ENCODE data around the gene FOXF2.
"Not testable (repeated sequence)": the region's sequence is repeated elsewhere in the genome, so short reads cannot be mapped to it uniquely, and the experiment has no call there.

The FOXF2 gene

DNA sequence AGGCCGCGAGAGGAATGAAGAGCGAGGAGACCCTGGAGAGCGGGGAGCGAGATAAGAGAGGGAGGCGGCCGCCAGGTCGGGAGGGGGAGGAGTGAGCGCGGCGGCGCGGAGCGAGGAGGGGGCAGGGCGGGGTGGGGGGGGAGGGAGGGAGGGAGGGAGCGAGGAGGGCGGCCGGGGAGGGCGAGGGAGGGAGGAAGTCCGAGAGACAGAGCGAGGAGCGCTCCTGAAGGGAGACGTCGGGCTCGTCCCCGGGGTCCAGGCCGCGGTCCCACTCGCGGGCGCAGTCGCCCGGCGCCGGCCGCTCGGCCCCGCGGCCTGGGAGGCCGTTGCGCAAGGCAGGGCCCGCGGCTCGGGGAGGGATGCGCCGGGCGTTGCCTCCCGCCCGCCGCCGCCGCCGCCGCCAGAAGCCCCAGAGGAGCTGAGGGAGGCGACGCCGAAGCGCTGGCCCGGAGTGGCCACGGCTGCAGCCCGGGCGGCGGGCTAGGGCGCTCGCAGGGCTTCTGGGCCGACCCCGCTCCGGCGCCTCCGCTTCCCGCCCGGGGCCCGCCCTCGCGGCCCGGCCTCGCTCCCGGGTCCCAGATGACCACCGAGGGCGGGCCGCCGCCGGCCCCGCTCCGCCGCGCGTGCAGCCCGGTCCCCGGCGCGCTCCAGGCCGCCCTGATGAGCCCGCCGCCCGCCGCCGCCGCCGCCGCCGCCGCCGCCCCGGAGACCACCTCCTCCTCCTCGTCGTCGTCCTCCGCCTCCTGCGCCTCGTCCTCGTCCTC lies at the start of gene FOXF2:
FOXF2 (plus strand) TSS at position 208 of the 764 bp plus-strand sequence; CDS start at position 580, 372 bp downstream.
- no peak for DNase-seq

DNA sequence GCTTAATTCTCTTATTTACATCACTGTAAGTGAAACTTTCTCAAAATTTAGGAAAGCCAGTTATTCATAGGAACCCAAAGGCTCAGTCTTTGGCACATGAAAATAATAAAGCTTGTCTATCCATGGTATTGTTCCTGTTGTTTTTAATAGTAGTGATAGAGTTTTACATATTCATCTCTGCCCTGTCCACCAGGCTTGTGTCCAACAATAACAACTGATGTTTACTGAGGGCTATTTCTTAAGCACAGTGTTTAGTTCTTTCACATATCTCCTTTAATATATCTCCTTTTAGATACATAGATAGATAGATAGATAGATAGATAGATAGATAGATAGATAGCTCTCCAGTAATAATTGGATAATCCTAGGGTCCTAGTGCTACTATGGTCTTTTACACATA lies 43.3 kb upstream of the FOXF2 start:
- DNase-seq: no peak

DNA sequence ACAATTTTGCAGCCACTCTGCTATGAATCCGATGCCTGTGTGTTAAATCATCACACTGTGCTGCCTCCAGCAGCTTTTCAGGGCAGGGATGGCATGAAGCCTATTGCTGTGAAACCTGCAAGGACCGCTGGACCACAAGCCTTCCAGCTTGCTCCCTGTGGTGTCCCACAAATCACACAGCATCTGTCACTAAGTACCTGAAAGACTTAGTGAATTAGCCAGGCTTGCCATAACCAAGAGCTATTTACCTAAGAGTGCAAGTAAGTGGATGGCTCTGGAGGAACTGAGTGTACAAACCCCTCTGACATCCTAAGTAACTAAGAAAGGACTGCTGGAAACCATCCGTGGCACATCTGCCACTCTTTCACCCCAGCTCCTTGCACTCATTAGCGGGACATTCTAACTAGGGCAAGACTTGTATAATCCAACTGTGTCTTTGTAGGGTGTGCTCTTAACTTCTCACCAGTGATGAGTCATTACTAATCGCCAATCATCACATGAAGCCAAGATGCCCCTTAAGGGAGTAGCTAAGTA lies 42.8 kb upstream of the FOXF2 start:
- DNase-seq: no peak

DNA sequence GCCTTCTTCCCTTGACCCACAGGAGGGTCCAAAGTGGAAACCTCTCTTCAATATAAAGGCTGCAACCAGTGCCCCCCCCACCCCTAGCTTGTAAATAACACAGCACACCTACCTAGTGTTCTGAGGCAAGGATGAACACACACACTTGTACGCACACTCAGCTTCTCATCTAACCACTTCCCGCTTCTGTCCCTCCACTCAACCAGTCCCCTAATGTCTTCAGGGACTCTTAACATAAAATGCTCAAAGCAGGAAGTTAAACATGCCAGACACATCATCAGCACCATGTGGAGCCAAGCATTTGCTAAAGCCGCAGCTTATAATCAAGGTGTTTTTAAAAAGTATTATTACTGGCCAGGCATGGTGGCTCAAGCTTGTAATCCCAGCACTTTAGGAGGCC lies 42.2 kb upstream of the FOXF2 start:
- no peak for DNase-seq

DNA sequence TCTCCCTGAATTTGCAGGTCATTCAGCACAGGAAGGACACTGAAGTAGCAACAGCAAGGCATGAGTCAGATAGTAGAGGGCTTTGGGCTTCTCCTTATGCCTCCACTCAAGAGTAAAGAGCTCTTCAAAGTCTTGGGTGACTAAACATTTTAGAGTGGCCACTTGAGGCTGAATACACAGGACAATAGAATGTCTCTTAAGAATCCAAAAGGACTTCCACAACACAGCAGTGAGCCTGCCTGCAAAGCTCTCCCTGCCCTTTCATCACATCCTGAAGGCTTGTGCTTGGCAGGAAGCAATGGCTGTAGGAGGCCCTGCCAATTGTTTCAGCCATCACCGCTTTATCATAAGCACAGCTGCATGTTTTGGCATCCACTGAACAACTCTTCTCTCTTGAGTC lies 40.7 kb upstream of the FOXF2 start:
- no peak for DNase-seq

DNA sequence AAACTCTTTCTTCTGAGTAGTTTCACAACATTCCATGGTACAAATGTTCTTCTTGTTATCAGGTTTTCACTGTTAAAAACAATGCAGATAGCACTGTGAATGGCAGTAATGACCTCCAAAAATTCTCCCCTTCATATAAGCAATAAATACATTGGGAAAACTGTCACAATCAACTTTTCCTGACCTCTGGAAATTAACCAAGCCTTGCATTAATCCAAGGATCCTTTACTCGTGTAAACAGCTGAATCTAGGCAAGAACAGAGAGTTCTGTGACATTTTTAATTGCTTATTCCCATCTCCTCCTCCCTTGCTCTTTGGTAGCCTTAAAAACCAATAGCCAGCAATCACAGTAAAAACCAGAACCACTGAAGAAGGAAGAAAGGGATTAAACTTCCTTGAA lies 39.7 kb upstream of the FOXF2 start:
- DNase-seq: no peak

DNA sequence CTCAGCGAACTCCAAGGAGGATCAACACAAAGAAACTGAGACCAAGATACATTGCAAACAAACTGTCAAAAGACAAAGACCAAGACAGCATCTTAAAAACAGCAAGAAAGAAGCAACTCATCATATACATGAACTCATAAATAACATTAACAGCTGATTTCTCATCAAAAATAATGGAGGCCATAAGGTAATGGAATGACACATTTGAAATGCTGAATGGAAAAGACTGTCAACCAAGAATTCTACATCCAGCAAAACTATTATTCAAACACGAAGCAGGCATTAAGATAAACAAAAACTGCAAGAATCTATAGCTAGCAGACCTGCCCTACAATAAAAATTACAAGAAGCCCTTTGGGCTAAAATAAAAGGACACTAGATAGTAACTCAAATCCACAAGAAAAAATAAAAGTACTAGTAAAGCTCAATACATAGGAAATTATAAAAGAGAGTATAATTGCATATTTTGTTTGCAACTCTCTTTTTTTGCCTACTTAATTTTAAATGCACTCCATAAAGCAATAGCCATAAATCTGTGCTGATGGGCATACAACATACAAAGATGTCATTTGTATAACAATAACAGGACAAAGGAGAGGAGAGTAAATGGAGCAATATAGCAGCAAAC lies 37.9 kb upstream of the FOXF2 start:
- DNase-seq: no peak

DNA sequence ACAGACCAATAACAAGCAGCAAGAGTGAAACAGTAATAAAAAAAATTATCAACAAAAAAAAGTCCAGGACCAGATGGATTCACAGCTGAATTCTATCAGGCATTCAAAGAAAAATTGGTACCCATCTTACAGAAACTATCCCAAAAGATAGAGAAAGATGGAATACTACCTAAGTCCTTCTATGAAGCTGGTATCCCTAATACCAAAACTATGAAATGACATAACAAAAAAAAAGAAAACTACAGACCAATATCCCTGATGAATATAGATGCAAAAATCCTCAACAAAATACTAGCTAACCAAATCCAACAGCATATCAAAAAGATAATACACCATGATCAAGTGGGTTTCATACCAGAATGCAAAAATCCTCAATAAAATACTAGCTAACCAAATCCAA lies 34.3 kb upstream of the FOXF2 start:
- not testable (repeated sequence) for DNase-seq

DNA sequence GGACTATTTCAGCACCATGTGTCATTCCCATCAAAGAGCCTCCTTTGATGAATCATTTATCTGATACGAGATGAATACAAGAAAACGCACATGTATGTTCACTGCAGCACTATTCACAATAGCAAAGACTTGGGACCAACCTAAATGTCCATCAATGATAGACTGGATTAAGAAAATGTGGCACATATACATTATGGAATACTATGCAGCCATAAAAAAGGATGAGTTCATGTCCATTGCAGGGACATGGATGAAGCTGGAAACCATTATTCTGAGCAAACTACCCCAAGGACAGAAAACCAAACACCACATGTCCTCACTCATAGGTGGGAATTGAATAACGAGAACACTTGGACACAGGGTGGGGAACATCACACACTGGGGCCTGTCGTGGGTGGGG lies 27.7 kb upstream of the FOXF2 start:
- DNase-seq: not testable (repeated sequence)

DNA sequence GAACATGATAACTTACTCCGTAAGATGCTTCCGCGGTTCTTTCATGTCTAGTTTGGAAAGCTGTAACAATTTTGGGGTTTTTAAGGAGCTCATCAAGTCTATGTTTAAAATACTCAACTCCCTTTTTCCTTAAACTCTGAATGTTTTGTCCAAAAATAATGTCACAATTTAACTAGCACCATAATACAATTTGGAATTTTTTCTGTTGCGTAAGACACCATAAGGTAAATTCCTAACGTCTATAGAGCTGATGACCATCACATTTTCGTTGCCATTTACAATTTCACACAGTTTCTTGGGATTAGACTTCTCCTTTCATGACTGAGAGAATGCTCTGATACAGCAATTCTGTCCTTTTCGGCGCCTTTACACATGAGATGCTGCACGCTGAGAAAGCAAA lies 26.7 kb upstream of the FOXF2 start:
- no peak for DNase-seq

DNA sequence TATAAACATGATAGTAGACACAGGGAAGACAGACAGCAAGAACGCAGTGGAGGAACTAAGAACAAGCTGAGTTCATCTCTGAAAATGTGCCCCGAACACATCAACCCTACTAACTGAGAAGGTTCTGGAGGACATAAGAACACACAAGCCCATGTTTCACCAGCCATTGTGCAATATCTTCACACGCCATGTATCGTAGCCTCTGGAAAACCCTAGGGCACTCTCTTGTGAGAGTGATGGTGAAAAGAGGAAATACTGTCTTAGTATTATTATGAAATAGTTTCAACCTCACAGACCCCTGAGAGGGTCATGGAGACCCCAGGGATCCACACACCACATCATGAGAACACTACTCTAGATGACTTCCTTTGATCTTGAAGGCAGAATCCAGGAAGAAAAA lies 26.1 kb upstream of the FOXF2 start:
- no peak for DNase-seq

DNA sequence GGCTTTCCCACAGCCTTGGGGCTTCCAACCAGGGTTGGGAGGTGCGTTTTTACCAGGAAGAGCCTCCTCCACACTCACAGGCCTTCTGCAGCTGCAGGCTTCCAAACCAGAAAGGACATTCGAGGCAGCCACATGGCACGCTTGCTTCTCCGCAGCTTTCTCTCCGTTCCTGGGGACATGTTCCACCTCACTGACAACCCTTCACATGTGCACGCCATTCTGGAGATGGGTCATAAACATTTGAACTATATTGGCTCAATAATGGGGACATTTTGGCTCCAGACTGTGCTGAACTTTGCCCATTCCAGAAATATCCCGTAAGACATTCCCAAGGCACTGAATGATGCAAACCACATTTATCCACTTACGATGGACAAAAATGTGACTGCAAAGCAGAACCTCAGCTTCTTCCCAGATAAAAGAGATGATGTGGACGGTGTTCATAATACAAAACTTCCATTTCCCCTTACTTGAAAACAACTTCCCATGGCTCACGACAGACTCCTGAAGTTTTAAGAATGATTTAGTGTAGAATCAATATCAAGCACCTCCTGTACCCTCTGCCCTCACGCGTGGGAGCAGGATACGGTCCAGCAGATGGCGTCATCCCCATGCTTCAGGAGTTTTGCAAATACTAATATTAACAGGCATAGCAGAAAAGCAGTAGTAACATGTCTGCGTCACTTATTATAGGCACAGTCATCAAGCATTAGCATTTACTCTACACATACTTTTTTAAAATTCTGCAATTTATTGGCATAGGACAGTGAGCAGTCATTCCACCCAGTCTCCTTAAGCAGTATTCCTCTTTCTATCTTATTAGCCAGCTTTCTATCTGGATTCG lies 25.4 kb upstream of the FOXF2 start:
- DNase-seq: no peak

DNA sequence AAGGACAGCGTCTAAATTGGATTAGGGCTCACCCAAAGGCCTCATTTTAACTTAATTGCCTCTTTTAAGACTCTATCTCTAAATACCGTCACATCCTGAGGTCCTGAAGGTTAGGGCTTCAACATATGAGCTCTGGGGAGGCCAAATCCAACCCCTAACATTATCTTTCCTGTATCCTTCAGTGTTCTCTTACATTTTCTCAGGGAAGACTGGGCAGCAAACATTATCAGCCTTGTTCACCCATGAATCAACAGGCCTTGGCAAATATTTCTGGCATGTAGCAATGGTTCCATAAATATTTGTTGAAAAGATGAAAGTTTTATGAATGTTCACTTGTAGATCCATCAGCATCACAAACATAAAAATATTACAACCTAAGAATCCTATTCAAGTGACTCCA lies 24.6 kb upstream of the FOXF2 start:
- DNase-seq: no peak

DNA sequence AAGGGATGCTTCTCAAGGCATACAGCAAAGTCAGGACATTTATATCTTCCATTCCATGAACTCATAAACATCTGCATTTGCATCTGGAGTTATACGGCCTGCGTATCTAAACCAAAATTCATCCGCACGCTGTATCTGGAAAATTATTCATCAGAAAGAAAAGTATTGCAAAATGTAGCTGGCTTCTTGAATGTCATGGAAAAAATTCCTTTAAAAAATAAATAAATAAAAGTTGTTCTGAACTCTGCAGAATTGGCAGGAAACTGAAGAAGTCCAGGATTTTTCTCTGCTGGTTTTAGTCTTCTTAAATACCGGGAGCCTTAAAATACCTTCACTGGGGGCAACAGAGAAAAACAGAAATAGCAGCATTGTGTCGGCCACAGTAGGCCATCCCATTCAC lies 23.7 kb upstream of the FOXF2 start:
- DNase-seq: no peak

DNA sequence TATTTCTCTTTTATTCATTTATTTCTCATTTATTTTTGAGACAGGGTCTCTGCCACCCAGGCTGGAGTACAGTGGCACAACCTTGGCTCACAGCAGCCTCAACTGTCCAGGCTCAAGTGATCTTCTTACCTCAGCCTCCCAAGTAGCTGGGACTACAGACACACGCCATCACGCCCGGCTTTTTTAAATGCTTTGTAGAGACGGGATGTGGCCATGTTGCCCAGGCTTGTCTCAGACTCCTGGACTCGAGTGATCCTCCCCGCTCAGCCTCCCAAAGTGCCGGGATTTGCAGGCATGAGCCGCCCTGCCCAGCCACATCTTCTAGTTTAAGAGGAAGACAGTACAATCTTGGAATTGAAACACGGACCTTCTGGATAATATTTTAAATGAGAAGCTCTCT lies 21.6 kb upstream of the FOXF2 start:
- DNase-seq: no peak

DNA sequence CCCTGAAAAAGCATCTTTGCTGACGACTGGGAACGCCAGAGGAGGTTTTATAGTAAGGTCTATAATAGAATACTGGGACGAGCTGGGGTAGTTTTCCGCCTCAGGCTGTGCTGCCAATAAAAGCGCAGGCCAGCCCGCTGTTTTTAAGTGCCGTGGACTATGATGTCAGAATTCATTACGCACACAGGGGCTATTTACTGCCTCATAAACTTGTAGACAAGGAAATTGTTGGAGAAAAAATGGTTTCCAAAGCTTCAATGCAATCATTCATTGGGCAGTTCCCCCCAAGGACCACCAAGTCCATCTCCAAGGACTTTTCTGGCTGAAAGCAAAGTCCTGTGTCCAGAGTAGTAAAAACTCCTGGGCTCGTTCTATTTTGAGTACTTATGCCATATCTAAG lies 20.4 kb upstream of the FOXF2 start:
- no peak for DNase-seq

DNA sequence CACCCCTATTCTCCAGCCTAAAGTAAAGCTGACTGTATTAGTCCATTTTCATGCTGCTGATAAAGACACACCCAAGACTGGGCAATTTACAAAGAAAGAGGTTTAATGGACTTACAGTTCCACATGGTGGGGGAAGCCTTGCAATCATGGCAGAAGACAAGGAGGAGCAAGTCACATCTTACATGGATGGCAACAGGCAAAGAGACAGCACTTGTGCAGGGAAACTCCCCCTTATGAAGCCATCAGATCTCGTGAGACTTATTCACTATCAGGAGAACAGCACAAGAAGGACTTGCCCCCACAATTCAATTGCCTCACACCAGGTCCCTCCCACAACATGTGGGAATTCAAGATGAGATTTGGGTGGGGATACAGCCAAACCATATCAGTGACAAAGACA lies 19.7 kb upstream of the FOXF2 start:
- not testable (repeated sequence) for DNase-seq

DNA sequence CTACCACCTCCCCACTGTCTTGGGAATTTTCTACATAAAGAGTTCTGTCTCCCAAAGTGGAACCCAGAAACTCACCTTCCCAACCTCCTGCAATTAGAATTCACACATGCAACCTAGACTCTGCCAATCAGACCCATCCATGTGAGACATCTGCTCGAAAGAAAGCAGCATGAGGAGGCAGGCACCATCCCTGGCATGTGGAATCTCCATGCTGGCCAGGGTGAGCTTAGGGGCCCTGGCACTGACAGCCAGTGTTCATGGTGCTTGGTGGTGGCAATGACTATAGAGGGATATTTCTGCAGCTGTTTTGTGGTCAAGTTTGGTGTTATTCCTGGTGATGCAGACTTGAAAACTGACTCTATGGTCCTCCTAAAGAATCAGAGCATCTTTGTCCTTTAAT lies 17.4 kb upstream of the FOXF2 start:
- DNase-seq: no peak

DNA sequence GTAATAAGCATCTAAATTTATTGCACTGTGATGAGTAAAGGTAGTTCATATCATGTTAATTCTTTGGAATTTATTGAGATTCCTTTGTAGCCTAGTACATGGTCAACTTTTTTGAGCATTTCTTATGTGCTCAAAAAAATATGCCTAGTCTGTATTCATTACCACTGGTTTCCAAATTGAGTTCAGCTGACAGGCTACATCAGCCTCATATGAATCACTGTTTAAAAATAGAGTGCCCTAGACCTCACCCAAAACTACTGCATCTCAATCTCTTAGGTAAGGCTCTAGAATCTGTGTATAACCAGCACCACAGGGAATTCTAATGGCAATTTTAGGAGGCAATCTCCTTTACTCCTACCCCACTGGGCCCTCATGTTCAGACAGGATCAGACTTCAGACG lies 16.7 kb upstream of the FOXF2 start:
- no peak for DNase-seq

DNA sequence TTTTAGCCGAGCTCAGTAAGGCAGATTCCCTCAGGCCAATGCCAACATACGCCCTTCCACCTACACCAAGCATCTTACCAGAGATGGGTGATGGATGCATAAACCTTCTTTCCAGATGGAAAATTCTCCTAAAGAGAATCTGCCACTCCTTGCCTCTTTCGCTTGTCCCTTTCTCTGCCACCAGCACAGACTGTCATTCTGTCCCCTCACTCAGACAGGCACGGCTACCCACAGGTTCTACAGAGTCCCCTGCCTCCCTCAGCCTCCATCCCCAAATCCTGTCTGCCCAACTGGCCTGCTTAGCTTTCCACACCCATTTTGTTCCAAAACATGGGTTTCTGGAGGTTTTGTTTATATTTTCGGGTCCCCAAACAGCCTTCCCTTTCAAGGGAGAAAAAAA lies 12.7 kb upstream of the FOXF2 start:
- DNase-seq: no peak

DNA sequence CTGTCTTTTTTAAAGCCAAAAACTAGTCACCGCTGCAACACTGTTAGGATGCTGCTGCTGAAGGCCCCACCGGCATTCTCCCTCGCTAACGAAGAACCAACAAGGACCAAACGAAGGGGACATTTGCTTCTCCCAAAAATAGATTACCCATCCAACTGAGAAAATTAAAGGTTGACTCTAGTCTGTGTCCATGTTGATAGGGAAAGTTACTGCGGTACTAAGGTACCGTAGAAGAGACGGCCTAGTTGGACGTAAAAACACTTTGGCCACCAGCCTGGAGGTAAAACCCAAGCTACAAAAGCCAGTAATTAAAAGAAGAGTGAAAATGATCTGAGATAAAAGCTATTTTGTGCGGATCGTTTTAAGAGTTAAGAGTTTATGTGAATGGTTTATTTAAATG lies 11.8 kb upstream of the FOXF2 start:
- DNase-seq: no peak

DNA sequence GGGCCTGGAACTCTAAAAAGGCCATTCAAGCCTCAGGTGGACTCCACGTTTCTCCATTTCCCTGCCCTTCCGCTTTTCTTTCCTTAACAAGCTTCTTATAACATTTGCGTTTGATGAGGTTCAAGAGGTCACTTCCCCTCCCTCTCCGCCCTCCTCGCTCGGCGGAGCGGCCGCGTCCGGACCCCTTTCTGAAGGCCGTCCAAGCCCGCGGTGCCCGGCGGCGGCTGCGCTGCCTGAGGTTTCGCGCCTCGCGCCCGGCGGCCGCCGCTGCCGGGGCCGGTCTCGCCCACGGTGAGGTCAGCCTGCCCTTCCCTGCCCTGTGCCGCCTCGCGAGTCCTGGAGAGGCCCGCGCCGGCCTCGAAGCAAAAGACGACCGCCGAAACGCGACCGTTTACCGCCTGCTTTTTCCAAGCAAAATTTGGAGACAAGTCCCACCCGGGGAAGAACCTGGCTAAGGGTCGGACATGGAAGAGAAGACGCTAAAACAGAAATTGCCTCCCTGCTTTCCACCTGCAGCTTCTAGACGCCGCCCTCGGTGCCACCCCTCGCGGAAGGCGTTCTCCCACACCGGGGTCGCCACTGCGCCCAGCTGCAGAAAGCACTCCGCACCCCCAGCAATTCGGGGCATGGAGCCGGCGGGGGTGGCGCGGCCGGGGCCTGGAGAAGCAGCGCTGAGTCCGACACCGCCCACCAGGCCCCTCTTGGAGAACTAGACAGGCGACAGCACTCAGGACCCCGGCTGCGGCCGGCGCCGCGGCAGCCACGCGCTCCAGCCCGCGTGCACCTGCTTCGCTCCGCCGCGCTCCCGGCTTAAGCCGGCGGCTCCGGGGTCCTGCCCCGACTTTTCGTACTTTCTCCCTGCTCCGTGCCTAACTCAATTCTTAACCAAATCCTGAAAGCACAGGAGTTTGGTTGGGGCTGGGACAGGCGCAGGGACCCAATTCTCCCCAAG lies 11.0 kb upstream of the FOXF2 start:
- no peak for DNase-seq

Measured in CD4-positive, alpha-beta T cell treated with Interleukin-17A for 1 hour (primary cell).